ENCODE measurements around the gene ART1.
"Not testable (repeated sequence)": the region's sequence is repeated elsewhere in the genome, so short reads cannot be mapped to it uniquely, and the experiment has no call there.

The ART1 gene

DNA sequence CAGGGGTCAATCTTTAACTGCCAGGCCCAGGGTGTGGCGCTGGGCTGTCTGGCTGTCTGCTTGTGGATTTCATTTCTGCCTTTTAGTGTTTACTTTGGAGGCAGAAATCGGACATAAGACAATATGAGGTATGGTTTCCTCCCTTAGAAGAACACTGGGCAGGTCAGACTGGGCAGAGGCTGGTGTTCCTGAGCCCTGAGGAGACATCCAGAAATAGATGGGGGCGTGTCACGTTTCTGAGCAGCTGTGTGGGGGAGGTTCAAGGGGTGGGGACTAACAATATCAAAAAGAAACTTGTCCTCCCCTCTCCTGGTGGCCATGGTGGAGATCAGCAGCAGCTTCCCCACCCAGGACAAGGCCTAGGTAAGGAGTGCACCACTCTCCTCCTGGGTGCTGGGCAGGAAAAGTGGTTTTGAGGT is at the start of gene ART1:
Gene ART1, plus strand, starts transcription at position 312 of the 419 bp plus-strand sequence. CDS start 14,086 bp downstream, outside the sequence.
- Histone ChIP-seq H3K4me1 (ENCODE audit: control insufficient read depth, low read depth, low read length) (peaks cover 8% of the 10 kb centered on the region), H3K9ac (ENCODE audit: low read length) (no peak within 1 kb of the TSS), H3K27ac (ENCODE audit: low read length) (no peak within 1 kb of the TSS), H3K36me3 (ENCODE audit: control insufficient read depth, low read depth, low read length) (no peaks in the 10 kb centered on the region), H3K9me3 (ENCODE audit: control insufficient read depth, low read depth, low read length) (no peaks in the 10 kb centered on the region), H3K4me3 (ENCODE audit: low read length) (no peak within 1 kb of the TSS), H3K27me3 (ENCODE audit: control insufficient read depth, insufficient read depth, low read length) (peaks cover 17% of the 10 kb centered on the region)

- not testable (repeated sequence) for H3K27me3 ChIP-seq (ENCODE audit: control insufficient read depth, insufficient read depth, low read length); H3K9me3 ChIP-seq (ENCODE audit: control insufficient read depth, low read depth, low read length); H3K4me3 ChIP-seq (ENCODE audit: low read length); H3K27ac ChIP-seq (ENCODE audit: low read length); H3K36me3 ChIP-seq (ENCODE audit: control insufficient read depth, low read depth, low read length); H3K4me1 ChIP-seq (ENCODE audit: control insufficient read depth, low read depth, low read length); H3K9ac ChIP-seq (ENCODE audit: low read length)
Measured at GRCh38 chr11:3597743-3598142, 47.2 kb upstream of the ART1 start.

GRCh38 chr11:3600201-3600600 is 44.7 kb upstream of the ART1 start:
- H3K9ac ChIP-seq (ENCODE audit: low read length), result not testable (repeated sequence)

DNA sequence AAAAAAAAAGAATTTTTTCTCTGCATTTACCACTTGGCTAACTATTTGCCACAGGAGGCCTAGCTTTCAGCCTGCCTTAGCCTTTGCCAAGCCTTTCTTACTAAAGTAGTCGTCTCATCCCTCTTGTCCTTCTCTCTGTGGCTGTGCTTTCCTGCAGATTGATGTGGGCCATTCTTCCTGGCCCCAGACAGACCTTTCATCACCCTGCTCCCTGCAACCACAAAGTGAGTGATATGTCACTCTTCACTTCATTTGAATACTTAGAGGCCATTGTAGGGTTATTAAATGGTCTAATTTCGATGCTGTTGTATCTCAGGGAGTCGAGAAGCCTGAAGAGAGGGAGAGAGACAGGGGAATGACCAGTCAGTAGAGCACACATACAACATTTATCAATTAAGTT is 40.8 kb upstream of the ART1 start:
- Histone ChIP-seq H3K36me3 (ENCODE audit: control insufficient read depth, low read depth, low read length) (no peaks in the 10 kb centered on the region), H3K27ac (ENCODE audit: low read length) (no peak overlapping the region), H3K9ac (ENCODE audit: low read length) (no peak overlapping the region)

More at GRCh38 chr11:3600201-3600600, 44.7 kb upstream of the ART1 start:
- H3K27ac ChIP-seq (ENCODE audit: low read length); H3K27me3 ChIP-seq (ENCODE audit: control insufficient read depth, insufficient read depth, low read length); H3K9me3 ChIP-seq (ENCODE audit: control insufficient read depth, low read depth, low read length); H3K4me1 ChIP-seq (ENCODE audit: control insufficient read depth, low read depth, low read length); H3K4me3 ChIP-seq (ENCODE audit: low read length); H3K36me3 ChIP-seq (ENCODE audit: control insufficient read depth, low read depth, low read length): not testable (repeated sequence)

GRCh38 chr11:3605283-3605662 is 39.7 kb upstream of the ART1 start:
- Histone ChIP-seq H3K4me3 (ENCODE audit: low read length) (no peak overlapping the region), H3K9ac (ENCODE audit: low read length) (no peak overlapping the region), H3K27me3 (ENCODE audit: control insufficient read depth, insufficient read depth, low read length) (no peaks in the 10 kb centered on the region), H3K9me3 (ENCODE audit: control insufficient read depth, low read depth, low read length) (no peaks in the 10 kb centered on the region), H3K4me1 (ENCODE audit: control insufficient read depth, low read depth, low read length) (no peaks in the 10 kb centered on the region), H3K27ac (ENCODE audit: low read length) (no peak overlapping the region), H3K36me3 (ENCODE audit: control insufficient read depth, low read depth, low read length) (no peaks in the 10 kb centered on the region)

More for the DNA sequence above, 40.8 kb upstream of the ART1 start:
- Histone ChIP-seq H3K27me3 (ENCODE audit: control insufficient read depth, insufficient read depth, low read length) (no peaks in the 10 kb centered on the region), H3K4me1 (ENCODE audit: control insufficient read depth, low read depth, low read length) (no peaks in the 10 kb centered on the region), H3K9me3 (ENCODE audit: control insufficient read depth, low read depth, low read length) (no peaks in the 10 kb centered on the region), H3K4me3 (ENCODE audit: low read length) (no peak overlapping the region)

GRCh38 chr11:3605771-3606203 is 39.1 kb upstream of the ART1 start:
- H3K9ac ChIP-seq (ENCODE audit: low read length), result no peak overlapping the region
- H3K27ac ChIP-seq (ENCODE audit: low read length), result no peak overlapping the region

GRCh38 chr11:3609416-3610265 is 35.3 kb upstream of the ART1 start:
- Histone ChIP-seq H3K4me3 (ENCODE audit: low read length) (no peak overlapping the region), H3K9me3 (ENCODE audit: control insufficient read depth, low read depth, low read length) (no peaks in the 10 kb centered on the region), H3K36me3 (ENCODE audit: control insufficient read depth, low read depth, low read length) (no peaks in the 10 kb centered on the region), H3K27me3 (ENCODE audit: control insufficient read depth, insufficient read depth, low read length) (no peaks in the 10 kb centered on the region), H3K27ac (ENCODE audit: low read length) (no peak overlapping the region), H3K4me1 (ENCODE audit: control insufficient read depth, low read depth, low read length) (no peaks in the 10 kb centered on the region), H3K9ac (ENCODE audit: low read length) (no peak overlapping the region)

More at GRCh38 chr11:3605771-3606203, 39.1 kb upstream of the ART1 start:
- no peaks in the 10 kb centered on the region for H3K9me3 ChIP-seq (ENCODE audit: control insufficient read depth, low read depth, low read length)
- H3K36me3 ChIP-seq (ENCODE audit: control insufficient read depth, low read depth, low read length), result no peaks in the 10 kb centered on the region
- H3K4me3 ChIP-seq (ENCODE audit: low read length), result no peak overlapping the region
- H3K4me1 ChIP-seq (ENCODE audit: control insufficient read depth, low read depth, low read length), result no peaks in the 10 kb centered on the region
- no peaks in the 10 kb centered on the region for H3K27me3 ChIP-seq (ENCODE audit: control insufficient read depth, insufficient read depth, low read length)

GRCh38 chr11:3610846-3611245 is 34.1 kb upstream of the ART1 start:
- Histone ChIP-seq H3K4me3 (ENCODE audit: low read length) (no peak overlapping the region), H3K27me3 (ENCODE audit: control insufficient read depth, insufficient read depth, low read length) (no peaks in the 10 kb centered on the region), H3K36me3 (ENCODE audit: control insufficient read depth, low read depth, low read length) (no peaks in the 10 kb centered on the region), H3K9ac (ENCODE audit: low read length) (no peak overlapping the region), H3K9me3 (ENCODE audit: control insufficient read depth, low read depth, low read length) (no peaks in the 10 kb centered on the region), H3K4me1 (ENCODE audit: control insufficient read depth, low read depth, low read length) (no peaks in the 10 kb centered on the region), H3K27ac (ENCODE audit: low read length) (no peak overlapping the region)

DNA sequence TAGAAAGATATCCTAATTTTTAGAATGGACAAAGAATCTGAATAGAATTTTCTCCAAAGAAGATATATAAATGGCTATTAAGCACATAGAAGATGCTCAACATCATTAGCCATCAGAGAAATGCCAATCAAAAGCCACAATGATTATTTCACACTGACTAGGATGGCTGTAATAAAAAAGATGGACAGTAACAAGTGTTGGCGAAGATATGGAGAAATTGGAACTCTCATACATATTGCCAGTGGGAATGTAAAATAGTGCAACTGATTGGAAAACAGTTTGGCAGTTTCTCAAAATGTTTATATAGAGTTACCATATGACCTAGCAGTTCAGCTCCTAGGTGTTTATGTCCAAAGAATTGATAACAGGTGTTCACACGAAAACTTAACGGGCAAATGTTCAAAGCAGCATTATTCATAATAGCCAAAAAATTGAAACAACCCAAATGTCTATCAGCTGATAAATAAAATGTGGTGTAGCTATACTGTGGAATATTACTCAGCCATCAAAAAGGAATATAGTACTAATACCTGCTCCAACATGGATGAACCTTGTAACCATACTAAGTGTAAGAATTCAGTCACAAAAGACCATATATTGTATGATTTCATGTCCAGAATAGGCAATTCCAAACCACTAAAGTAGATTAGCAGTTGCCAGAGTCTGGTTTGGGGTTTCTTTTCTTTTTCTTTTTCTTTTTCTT is 32.8 kb upstream of the ART1 start:
- Histone ChIP-seq H3K9me3 (ENCODE audit: control insufficient read depth, low read depth, low read length) (no peaks in the 10 kb centered on the region), H3K9ac (ENCODE audit: low read length) (no peak overlapping the region), H3K4me1 (ENCODE audit: control insufficient read depth, low read depth, low read length) (no peaks in the 10 kb centered on the region), H3K36me3 (ENCODE audit: control insufficient read depth, low read depth, low read length) (no peaks in the 10 kb centered on the region), H3K4me3 (ENCODE audit: low read length) (no peak overlapping the region), H3K27me3 (ENCODE audit: control insufficient read depth, insufficient read depth, low read length) (no peaks in the 10 kb centered on the region), H3K27ac (ENCODE audit: low read length) (no peak overlapping the region)

DNA sequence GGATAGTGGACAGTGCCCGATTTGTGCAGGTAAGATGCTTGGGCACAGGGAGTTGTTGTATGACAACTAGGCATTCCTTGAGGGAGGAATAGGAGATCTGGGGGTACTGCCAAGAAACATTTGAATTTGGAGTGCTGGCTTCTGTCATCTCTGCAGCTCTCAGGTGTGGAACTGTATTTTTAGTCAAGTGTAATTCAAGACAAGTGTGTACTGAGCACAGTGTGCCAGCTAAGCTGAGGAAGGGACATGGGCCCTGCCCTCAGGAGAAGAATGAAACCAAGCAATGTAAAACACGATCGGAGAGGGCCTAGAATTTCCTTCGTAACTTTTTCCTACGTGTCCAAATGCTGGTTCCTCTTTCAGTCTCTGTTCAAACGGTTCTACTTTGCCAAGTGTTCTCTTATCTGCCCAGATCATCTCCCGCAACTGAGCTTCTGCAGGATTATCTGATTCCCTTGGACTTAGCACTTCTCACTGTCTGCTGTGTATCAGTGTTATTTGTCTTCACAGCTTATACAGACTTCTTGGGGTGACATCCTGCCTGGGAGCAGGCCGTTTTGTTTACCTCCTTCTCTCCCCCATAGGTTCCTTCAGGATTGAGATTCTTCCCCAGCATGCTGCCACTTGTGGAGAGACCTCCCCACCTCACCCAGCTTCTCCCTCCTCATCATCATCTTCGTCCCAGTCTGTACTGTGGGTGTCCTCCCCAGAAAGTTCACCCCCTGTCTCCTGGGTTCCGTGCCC is 30.8 kb upstream of the ART1 start:
- Histone ChIP-seq H3K4me1 (ENCODE audit: control insufficient read depth, low read depth, low read length) (no peaks in the 10 kb centered on the region), H3K36me3 (ENCODE audit: control insufficient read depth, low read depth, low read length) (no peaks in the 10 kb centered on the region), H3K9ac (ENCODE audit: low read length) (no peak overlapping the region), H3K27me3 (ENCODE audit: control insufficient read depth, insufficient read depth, low read length) (no peaks in the 10 kb centered on the region), H3K4me3 (ENCODE audit: low read length) (no peak overlapping the region), H3K27ac (ENCODE audit: low read length) (no peak overlapping the region), H3K9me3 (ENCODE audit: control insufficient read depth, low read depth, low read length) (no peaks in the 10 kb centered on the region)

DNA sequence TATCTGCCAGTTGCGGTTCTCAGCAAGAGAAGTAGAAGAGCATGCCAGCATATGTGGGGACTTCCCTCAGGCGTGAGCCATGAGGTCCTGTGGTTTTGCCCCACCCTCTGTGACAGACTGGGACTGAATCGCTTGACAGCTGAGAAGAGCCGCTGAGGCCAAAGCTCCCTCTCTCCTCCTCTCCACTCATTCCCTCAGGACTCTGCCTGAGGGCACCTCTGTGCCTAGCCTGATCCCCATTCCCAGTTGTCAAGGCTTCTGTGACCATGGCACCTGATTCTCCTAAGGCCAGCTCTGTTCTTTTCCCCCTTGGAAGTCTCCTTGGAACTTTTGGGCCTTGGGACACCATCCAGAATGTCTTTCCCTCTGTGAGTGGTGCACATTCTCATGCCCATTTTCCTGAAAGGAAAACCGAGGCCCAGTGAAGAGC is 30.2 kb upstream of the ART1 start:
- Histone ChIP-seq H3K4me1 (ENCODE audit: control insufficient read depth, low read depth, low read length) (no peaks in the 10 kb centered on the region), H3K27me3 (ENCODE audit: control insufficient read depth, insufficient read depth, low read length) (no peaks in the 10 kb centered on the region)

More for the DNA sequence above, 30.2 kb upstream of the ART1 start:
- Histone ChIP-seq H3K4me3 (ENCODE audit: low read length) (no peak overlapping the region), H3K36me3 (ENCODE audit: control insufficient read depth, low read depth, low read length) (no peaks in the 10 kb centered on the region), H3K27ac (ENCODE audit: low read length) (no peak overlapping the region), H3K9ac (ENCODE audit: low read length) (no peak overlapping the region), H3K9me3 (ENCODE audit: control insufficient read depth, low read depth, low read length) (no peaks in the 10 kb centered on the region)
